HCT116 (cell line): ENCODE measurements around the gene SOD3.

Experiments
- CEBPB ChIP-seq: IDR thresholded peaks from 2 replicates; pipeline ENCODE4 v1.6.1; 2012; ENCODE audit warnings: low read depth
- ELF1 ChIP-seq: IDR thresholded peaks from 2 replicates; pipeline ENCODE4 v1.6.1; 2012; ENCODE audit warnings: low read depth, borderline replicate concordance
- EZH2phosphoT487 ChIP-seq: fragments of 200-600 bp; IDR thresholded peaks from 2 replicates; pipeline ENCODE4 v1.6.1; 2018; ENCODE audit warnings: antibody characterized with exemption, borderline replicate concordance
- FOSL1 ChIP-seq: IDR thresholded peaks from 2 replicates; pipeline ENCODE4 v1.6.1; 2012; ENCODE audit warnings: low read depth
- JUND ChIP-seq: IDR thresholded peaks from 2 replicates; pipeline ENCODE4 v1.6.1; 2012
- POLR2A ChIP-seq: IDR thresholded peaks from 2 replicates; pipeline ENCODE4 v1.7.0; 2011; ENCODE audit warnings: borderline replicate concordance; ENCODE audit not compliant: insufficient read depth, insufficient read length; ENCODE audit errors: extremely low read depth
- POLR2AphosphoS5 ChIP-seq: IDR thresholded peaks from 2 replicates; pipeline ENCODE4 v1.6.1; 2011; ENCODE audit warnings: mild to moderate bottlenecking, low read depth, low read length, moderate library complexity
- REST ChIP-seq: IDR thresholded peaks from 2 replicates; pipeline ENCODE4 v1.6.1; 2012; ENCODE audit warnings: low read depth
- SRF ChIP-seq: IDR thresholded peaks from 2 replicates; pipeline ENCODE4 v1.6.1; 2012; ENCODE audit warnings: low read depth
- YY1 ChIP-seq: IDR thresholded peaks from 2 replicates; pipeline ENCODE4 v1.6.1; 2011; ENCODE audit warnings: low read length, low read depth, moderate library complexity, mild to moderate bottlenecking; ENCODE audit not compliant: insufficient replicate concordance; ENCODE audit errors: extremely low read depth
- ZFX ChIP-seq: fragments of 450-650 bp; IDR thresholded peaks from 2 replicates; pipeline ENCODE4 v1.6.1; 2017
- ZNF274 ChIP-seq: fragments of 200-500 bp; sonication (Bioruptor generic); IDR thresholded peaks from 2 replicates; pipeline ENCODE4 v1.6.1; 2014; ENCODE audit warnings: mild to moderate bottlenecking, low read depth, low read length, inconsistent platforms
- TF ChIP-seq, protein P1 (sequence below), 3 experiments: fragments of 200-600 bp in 1 of 3; sonication (generic) in 1 of 3; IDR thresholded peaks in 2 of 3; conservative IDR thresholded peaks in 1 of 3; 2 replicates each; pipeline ENCODE4 v1.5.1; 2012 to 2017; ENCODE audit warnings: low read depth in 2 of 3, low read length in 2 of 3, antibody characterized with exemption in 1 of 3, borderline replicate concordance in 1 of 3, control low read depth in 1 of 3, mild to moderate bottlenecking in 1 of 3, mixed read lengths in 1 of 3, mixed run types in 1 of 3, moderate library complexity in 1 of 3; ENCODE audit not compliant: insufficient read depth in 1 of 3
- TF ChIP-seq, protein P2 (sequence below): IDR thresholded peaks from 2 replicates; pipeline ENCODE4 v1.6.1; 2012

- TF ChIP-seq, protein P1, sequence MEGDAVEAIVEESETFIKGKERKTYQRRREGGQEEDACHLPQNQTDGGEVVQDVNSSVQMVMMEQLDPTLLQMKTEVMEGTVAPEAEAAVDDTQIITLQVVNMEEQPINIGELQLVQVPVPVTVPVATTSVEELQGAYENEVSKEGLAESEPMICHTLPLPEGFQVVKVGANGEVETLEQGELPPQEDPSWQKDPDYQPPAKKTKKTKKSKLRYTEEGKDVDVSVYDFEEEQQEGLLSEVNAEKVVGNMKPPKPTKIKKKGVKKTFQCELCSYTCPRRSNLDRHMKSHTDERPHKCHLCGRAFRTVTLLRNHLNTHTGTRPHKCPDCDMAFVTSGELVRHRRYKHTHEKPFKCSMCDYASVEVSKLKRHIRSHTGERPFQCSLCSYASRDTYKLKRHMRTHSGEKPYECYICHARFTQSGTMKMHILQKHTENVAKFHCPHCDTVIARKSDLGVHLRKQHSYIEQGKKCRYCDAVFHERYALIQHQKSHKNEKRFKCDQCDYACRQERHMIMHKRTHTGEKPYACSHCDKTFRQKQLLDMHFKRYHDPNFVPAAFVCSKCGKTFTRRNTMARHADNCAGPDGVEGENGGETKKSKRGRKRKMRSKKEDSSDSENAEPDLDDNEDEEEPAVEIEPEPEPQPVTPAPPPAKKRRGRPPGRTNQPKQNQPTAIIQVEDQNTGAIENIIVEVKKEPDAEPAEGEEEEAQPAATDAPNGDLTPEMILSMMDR (IDR thresholded peaks at IDR 0.05 in 2 of 3, conservative IDR thresholded peaks at IDR 0.05 in 1 of 3; ENCODE audit: borderline replicate concordance in 1 of 3, insufficient read depth in 1 of 3, low read depth in 2 of 3, low read length in 2 of 3) = no peak
- no peak for TF ChIP-seq CEBPB
- no peak for TF ChIP-seq JUND
- no peak for TF ChIP-seq POLR2AphosphoS5
- TF ChIP-seq, protein P2, sequence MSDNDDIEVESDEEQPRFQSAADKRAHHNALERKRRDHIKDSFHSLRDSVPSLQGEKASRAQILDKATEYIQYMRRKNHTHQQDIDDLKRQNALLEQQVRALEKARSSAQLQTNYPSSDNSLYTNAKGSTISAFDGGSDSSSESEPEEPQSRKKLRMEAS = no peak
- no peak for TF ChIP-seq POLR2A
- no peak for TF ChIP-seq REST
- no peak for TF ChIP-seq EZH2phosphoT487
- TF ChIP-seq ZNF274 = no peak
- TF ChIP-seq ELF1 = no peak
- no peak for TF ChIP-seq ZFX
- no peak for TF ChIP-seq YY1
- TF ChIP-seq SRF = no peak
- no peak for TF ChIP-seq FOSL1
Measured at GRCh38 chr4:24765376-24765988, 29.9 kb upstream of the SOD3 start.
